HuH-7 (cell line): ENCODE data around the gene FIGN.
A peak's percentile ranks its signal among the peaks of the same experiment; 100 is the strongest.

Experiments used
- DNase-seq: peaks from one replicate; pipeline ENCODE4 v3.0.0; 2011; ENCODE audit warnings: low spot score

The FIGN gene

DNA sequence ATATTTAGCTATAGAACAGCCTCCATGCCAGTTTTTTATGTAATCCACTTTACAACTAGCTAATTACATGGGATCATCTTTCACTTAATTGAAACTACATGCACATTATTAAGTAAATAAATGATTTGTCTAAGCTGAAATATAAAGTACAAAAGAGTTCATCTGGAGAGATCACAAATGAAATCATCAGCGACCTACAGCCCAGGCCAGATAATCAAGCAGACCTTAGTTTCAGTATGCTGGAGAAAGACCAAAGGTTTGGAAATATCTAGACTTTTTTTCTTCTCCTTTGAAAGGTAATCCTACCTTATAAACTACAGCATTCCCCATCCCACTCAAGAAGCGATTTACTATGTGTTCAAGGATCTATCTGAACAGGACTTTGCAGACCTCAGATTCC, 26.5 kb downstream of the FIGN start:
- no peak for DNase-seq

DNA sequence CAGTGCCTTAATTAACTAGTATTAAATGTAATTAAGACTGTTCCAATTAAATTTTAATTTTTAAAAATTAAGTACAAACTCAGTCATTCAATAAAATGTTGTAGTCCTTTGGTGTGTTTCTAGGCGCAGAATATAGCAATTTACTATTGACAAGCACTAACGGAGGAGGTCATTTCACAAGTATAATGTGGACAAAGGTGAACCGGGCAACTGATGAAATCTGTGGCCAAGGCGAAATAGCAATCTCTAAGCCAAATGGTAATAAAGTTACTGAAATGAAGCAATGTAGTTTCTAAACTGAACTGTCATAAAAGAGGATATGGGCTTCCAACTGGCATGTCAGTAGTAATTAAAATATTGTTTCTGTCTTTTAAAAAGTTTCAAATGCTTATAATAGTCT, 27.5 kb downstream of the FIGN start:
- DNase-seq = peak; percentile 17

DNA sequence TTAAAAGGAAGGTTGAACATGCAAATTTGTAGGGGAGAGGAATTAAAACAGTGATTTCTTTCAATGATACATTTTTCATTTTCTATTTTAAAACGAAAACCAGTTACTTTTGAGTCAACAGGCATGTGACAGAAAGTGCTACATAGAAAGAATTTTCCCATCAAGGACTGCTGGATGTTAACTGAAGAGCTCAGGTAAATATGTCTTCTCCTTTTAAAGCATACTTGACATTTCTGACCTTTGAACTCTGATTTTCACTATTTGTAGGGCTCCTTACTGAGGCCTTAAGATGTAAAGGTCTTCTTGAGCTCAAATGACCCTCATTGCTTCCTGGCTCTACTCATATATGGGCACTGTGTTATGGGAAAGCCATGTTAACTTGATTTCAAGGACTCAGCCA, 32.4 kb downstream of the FIGN start:
- DNase-seq = no peak

DNA sequence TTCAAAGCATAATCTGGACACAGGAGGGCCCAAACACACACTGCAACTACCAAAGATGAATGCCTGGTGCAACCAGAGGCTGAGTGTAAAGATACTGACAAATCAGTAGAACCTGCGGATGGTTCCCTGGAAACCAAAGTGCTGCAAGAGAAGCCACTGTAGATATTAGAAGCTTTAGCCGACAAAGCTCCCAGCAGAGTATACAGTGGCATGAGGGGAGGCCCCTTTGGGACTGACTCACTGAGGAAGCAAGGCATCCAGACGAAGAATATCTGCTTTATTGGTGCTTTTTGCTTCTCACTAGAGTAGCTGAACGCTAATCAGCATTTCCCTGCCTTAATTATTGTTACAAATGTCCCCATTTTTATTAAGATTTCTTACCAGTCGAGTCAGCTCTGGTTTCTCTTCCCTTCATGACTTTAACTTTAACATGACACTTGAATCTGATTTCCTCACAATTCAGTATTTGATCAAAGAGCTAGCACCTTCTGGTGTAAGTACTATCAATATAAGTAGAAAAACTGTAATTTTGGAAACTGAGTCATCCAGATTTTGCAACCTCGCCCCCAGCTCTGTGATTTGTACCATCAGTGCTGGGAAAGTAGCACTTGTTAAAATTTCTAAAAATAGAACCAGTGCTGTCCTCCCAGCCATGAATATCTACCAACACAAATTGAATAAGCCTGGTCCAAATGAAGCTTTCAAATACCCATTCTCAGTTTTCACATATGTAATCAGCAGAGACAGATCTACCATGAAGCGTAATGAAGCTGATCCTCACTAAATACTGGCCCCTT, 34.2 kb downstream of the FIGN start:
- DNase-seq = no peak

DNA sequence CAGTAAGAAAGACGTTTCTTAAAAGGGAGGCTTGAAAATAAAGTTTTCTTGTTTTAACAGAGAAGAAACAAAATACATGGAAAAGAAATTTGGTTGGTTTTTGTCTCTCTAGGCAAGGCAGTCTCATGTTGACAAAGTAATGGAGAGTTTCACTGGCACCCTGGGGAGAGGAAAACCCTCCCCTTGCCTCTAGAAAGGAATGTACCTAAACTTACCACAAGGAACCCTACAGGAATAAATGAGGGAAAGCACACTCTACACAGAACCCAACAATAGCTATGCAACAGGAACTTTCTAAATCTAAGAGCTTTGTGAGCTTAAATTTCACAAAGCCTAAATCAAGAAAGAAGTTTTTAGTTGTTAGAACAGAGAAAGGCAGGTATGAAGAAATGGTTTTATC, 37.0 kb downstream of the FIGN start:
- no peak for DNase-seq

DNA sequence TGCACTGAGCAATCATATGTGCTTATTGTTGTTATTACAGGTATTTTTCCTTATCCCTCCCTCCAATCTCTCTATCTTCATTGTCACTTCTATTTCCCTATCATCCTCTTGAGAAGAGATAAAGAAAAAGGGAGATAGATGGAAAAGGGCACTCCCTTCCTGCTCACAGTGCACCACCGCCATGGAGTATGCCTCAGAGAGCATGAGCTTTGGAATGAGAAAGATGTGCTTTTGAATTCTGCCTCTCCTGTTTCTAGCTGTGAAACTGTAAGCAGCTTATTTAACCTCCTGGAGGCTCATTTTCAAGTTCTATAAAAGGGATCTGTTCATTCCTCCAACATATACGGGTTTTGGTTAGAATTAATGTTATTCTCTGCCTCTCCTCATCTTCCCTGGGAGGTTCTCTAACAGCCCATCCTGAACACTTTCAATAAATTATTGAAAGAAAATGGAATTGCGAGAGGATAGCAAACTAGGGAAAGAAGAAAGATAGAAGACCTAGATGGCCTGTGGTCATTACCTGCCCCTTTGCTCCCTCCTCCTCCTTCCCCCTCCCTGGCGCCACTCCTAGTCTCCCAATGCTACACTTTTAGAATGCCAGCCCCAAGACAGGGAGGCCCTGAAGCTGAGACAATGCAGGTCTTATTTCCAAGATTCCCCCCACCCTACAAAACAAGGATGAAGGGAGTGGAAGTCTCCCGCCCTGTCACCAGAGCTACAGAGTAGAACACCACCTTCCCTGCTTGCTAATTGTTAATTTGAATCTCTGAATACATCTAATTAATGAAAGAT, 37.8 kb downstream of the FIGN start:
- DNase-seq = no peak

DNA sequence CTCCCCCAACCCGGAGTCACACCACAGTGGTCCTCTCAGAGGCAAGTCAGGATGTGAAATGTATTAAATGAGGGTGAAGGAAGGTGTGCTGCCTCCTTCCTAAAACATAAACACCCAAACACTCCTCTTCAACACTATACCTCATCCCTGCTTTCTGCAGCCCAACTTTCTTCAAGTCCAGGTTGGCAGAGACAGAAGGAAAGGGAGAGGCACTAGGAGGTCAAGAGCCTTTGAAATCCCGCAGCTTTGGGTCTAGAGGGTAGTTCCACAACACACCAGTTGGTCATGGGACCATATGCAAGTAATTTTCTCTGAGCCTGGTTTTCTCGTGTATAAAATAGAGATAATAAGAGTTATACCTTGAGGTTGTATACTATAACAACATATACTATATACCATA, 38.4 kb downstream of the FIGN start:
- DNase-seq = no peak

DNA sequence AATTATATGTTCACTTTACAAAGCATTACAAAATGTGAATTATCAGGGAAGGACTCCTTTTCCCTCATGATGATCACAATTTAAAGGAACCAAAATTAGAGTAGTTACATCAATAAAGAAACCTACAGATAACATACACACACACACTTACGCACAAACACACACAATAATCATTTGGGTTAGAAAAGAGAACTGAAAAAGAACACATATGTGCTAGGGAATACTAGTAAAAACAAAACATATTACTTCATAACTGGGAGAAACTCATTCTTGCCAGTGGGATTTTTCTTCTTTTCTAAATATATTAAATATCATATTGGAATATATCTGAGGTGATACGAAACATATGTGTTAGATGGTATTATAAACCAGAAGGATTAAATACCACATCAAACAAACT, 42.3 kb downstream of the FIGN start:
- no peak for DNase-seq

DNA sequence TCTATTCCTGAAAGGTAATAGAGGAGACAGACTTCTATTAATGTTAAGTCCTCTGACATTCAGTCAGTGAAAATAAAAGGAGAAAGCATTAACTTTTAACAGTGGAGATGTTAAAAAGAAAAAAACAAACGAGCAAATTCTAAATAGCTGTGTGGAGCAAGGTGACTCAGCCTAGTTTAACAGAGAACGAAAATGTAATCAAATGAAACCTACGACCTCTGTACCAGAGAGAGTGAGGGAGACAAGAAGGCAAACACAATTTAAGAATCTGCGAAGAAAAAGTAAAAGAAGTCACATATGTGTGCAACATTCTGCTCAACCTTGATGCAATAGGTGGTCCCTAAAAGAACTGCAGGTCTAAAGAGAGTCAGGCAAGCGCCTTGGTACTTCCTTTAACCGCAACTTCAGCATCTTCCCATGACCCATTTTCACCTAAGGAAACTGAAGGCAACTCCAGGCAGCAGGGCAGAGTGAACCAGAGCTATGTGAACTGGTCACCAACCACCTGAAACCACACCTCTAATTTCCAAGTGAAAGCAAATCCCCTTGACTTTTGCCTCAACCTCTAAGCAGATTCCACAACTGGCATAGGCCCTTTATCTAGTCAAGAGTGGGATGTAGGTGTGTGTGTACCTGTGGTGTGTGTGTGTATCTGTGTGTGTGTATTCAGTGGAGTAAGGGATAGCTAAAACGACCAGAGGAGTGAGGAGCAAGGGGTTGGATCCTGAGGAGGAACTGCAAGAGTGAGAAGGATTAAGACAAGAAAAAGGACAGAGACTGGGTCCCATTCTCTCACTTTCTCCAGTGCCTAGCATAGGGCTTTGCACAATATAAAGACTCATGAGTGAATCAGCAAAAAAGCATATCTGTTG, 43.0 kb downstream of the FIGN start:
- no peak for DNase-seq

DNA sequence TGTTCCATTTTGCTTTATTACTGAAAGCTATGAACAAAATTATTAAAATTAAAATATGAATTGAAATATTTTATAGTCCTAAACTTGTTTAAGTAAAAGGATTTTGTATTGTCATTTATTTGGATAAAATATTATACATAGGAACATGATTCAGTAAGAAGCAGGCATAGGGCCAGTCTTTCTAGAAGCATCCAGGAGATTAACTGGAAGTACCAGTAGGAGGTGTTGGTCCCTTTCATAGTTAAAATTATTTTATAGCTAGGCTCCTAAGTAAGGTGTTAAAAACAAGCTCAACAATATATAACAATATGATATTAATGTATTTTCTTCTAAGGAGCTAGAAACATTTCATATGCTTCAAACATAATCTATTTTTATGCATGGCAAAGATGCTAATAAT, 43.7 kb downstream of the FIGN start:
- no peak for DNase-seq

DNA sequence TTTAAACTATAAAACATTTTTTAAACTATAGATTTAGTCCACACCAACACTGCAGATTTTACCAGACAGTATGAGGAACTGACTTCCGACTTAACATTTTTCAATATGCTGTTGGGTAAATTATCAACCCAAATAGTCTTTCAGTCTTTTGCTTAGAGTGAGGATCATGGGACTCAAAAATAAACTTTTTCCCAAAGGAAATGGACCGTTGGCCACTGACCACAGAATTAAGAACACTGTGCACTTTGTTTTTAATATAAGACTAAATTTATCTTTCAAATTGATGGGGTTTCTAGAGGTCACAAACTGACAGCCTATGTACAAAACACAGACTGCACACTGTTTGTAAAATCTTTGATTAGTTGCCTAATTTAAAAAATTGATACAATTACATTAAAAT, 44.9 kb downstream of the FIGN start:
- no peak for DNase-seq

DNA sequence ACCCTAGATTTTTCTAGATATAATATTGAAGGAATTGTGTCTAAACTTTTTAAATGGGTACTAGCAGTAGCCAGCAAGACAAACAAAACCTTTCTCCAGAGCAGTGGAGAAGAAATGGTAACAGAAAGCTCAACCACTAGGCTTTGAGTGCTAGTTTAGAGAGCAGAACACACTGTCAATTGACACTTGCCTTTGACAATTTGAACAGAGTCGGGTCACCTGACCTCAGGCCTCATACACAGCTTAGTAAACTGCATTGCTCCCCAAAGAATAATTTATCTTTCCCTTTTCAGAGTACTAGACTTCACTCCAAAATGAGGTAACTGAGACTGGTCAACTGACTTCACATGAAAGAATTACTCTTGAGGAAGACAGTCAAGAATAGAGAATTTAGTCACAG, 48.6 kb downstream of the FIGN start:
- DNase-seq = no peak

DNA sequence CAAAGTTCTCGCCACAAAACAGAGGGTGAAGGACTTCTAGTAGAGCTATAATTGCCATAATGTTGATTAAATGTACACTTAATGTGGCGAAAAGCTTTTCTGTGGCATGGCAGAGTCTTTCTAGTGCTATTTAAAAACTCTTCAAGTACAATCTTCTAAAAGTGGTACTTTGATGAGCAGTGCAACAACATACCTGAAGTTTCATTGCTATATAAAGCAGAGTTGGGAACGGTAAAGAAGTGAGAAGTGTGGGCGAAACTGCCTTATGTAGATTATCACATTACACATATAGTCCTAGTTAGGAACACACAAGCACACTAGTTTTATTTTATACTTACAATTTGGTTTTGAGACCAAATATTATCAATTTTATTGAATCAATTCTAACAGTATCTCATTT, 49.5 kb downstream of the FIGN start:
- no peak for DNase-seq

DNA sequence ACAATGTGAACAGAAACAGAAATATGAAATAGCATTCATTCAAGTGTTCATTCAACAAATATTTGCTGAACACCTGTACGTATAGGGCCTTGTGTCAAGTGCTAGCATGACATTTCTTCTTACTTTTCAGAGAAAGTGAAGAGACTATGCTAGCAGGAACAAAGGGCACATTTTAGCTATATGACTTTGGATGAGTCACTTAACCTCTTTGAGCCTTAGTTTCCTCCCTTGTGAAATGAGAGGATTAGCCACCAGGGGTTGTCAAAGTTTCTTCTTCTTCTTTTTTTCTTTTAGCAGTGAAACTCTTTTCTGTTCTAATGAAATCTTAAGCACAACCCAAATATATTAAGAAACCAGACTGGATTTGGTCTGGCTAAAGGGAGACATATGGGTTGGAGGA, 53.1 kb downstream of the FIGN start:
- no peak for DNase-seq

DNA sequence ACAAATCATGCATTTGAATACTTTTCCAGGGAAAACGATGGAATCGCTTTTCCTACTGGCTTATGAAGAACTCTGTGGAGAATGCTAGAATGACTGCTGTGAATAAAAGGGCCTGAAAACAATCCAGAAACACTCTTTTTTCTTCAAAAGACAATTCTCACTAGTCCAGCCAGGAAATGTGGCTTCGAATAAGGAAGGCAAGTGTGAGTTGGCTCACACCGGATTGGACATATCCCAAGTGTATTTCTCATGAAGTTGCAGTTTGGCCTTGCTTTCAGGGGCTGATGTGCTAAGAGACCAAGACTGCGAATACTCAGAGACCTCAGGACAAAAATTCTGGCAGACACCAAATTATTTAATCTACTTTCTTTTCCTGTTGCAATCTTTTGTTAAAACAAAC, 54.1 kb downstream of the FIGN start:
- no peak for DNase-seq

DNA sequence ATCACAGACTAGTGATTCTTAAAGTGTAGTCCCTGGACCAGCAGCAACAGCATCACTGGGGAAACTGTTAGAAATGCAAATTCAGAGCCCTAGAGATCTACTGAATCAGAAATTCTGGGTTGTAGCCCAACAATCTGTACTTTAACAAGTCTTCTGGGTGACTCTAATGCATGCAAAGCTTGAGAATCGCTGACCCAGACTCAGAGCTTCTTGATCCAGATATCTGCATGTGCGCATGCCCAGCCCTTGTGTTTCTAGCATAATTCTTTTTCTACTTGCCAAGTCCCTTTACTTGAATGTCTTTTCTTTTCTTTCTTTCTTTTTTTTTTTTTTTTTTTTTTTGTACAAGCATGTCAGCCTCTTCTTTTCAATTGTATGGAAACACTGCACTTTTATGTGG, 60.4 kb downstream of the FIGN start:
- DNase-seq = no peak

DNA sequence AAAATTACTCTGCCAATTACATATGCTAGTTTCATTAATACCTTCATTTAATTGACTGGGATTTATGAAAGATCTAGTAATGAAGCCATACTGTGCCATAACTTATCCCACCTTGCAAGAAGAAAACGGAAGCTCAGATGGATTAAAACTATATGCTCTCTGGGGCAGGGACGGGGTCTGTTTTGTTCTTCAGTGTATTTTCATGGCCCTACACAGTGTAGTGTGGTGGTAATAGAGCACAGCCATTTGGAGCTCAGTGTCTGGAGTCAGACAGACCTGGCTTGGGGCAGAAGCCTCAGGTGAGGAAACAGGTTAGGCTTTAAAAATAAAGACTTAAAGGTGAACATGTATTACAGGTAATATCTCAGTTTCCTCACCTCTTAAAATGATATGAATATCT, 62.3 kb downstream of the FIGN start:
- no peak for DNase-seq

DNA sequence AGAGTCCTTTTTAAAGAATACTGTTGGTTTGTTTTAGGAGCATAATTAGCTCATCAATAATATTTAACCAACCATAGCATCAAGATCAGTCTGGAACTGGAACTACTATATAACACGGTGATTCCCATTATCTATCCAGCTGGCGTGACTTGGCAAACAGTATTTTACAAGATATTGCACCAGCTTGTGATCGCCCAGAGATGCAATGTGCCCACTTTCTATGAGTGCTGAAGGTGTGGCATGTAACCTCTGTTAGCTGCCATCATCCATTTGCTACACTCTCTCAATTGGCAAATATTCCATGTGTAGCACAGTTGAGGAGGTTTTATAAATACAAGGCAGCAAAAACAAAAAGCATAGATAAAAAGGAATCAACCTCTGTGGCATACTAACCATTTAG, 64.9 kb downstream of the FIGN start:
- no peak for DNase-seq

DNA sequence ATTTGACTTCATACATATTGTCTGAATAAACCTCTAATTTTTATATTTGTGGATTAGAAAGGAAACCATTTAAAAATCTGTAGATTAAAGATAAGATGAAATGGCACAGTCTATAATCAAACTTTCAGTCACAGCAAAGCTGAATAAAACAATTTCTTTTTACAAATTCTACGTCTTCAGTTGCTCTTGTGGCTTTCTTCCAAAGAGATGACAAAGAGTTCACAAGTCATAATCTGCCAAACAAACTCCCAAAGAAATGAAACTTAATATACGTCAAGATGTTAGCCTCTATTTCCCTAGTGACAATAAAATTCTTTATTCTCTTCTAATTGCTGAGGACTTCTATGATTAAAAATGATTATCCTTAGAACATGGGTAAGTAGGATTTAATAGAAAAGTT, 66.3 kb downstream of the FIGN start:
- DNase-seq = no peak

DNA sequence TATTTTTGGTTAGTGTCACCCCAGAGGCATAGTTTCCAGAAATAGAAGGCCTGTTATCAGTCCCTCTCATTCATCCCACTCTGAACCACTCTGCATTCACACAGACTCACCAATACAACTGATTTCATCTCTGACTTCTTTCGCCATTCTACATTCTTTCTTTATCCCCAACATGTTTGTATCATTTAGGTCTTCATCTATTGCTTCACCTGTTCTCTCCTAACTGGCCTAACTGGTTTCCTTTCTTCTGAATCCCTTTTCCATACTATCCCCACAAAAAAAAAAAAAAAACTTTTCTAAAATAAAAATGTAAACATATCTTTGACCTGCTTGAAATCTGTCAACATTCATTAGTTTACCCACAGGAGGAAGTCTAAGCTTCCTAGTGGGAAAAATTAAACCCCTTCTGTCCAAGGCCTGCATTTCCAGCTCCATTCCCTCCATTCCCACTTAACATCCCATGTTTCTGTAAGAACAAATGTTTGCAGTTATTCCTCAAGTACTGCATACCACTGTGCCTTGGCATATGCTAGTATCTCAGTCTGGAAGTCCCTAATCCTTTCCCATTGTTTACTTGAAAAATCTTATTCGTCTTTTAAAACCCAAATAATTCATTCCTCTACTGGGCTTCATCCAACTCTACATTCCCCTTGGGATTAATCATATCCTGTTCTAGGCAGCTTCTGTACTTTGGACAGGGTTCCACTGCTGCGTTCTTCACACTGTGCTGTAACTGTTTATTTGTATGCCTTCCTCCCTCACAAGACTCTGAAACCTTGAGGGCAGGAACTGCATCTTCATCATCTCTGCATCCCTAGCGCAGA, 68.5 kb downstream of the FIGN start:
- no peak for DNase-seq

DNA sequence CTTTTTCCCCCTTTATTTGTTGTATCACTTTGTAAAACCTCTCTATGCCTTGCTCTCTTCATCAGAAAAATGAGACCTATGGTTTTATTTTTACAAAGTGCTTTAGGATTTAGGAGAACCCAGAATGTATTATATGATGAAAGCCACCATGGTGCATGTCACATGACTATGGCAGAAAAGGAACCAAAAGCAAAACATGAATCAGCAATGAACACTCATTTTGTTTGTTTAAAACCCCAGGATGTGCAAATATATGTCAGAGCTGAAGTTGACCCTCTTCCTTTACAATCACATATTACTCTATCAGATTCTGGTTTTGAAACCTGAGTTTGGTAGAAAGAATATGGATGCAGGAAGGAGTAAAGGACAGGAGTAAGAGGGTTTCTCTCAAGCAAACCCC, 70.0 kb downstream of the FIGN start:
- DNase-seq = no peak

DNA sequence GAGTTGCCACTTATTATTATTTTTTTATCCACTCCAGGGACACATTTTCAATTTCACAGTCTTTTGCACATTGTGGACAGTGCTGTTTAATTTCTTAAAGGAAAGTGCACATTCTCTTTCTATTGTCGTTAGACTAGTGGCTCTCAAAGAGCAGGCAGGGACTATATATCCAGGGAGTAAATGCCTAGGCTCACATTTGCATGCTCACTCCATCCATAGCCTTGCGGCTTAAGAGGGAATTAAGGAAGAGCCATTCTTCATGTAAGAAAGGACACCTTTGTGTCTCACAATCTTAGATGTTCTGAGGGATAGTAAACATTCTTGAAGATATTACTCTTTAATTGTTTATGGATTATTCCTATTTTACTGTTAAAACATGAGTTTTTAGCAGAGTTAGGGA, 70.8 kb downstream of the FIGN start:
- DNase-seq = no peak
